Keratinocyte (primary cell): ENCODE data around the gene TCF15.

Experiments used
- CTCF ChIP-seq, 3 experiments: IDR thresholded peaks in 1 of 3; conservative IDR thresholded peaks in 1 of 3; optimal IDR thresholded peaks in 1 of 3; 2 replicates in 2 of 3; 3 replicates in 1 of 3; pipeline versions ENCODE3 to v1.5.1; 2011; ENCODE audit warnings: low read length in 3 of 3, mild to moderate bottlenecking in 3 of 3, moderate library complexity in 2 of 3, control low read depth in 1 of 3, inconsistent platforms in 1 of 3; ENCODE audit not compliant: insufficient read depth in 2 of 3; ENCODE audit errors: extremely low read depth in 1 of 3
- EZH2 ChIP-seq: IDR thresholded peaks from one replicate; pipeline ENCODE4 v1.6.1; 2012; ENCODE audit warnings: inconsistent platforms, mild to moderate bottlenecking, low read length, moderate library complexity

- no peak for TF ChIP-seq CTCF (optimal IDR thresholded peaks at IDR 0.05 in 1 of 3, IDR thresholded peaks at IDR 0.05 in 1 of 3, conservative IDR thresholded peaks at IDR 0.05 in 1 of 3; ENCODE audit: extremely low read depth in 1 of 3, insufficient read depth in 2 of 3, low read length in 3 of 3)
- no peak for TF ChIP-seq EZH2
Observed at GRCh38 chr20:617934-618690, 8.0 kb upstream of the TCF15 start.
